A673 (cell line): Measurements from ENCODE around the gene PDCD1. TPM values are rescaled to one million over a fixed set of nuclear protein-coding genes. Genes with fewer than 3 reads are reported as not detected.

ENCODE experiments used
- BruUV-seq: library from RNA; stranded (reverse); fragments of 400-500 nt; replicated peaks from 2 replicates; lab custom pipeline; 2021; lab: Mats Ljungman, UMichigan
- CTCF ChIA-PET: fragments of 300-600 bp; sonication (Branson Sonifier 250); formaldehyde crosslinking; loops from one replicate; lab custom pipeline; 2022; ENCODE audit warnings: antibody characterized with exemption; lab: Charles Lee
- POLR2A ChIA-PET: fragments of 300-600 bp; sonication (Branson Sonifier 250); formaldehyde crosslinking; loops from one replicate; lab custom pipeline; 2022; ENCODE audit warnings: antibody characterized with exemption; ENCODE audit not compliant: low non-redundant PET; lab: Charles Lee
- DNase-seq: peaks from one replicate; pipeline ENCODE4 v3.0.0-alpha.2; 2015; ENCODE audit warnings: low spot score
- H3K27ac ChIP-seq: fragments of 200-600 bp; sonication (generic); 2 replicates; pipeline ENCODE4 v1.5.1; 2016; ENCODE audit warnings: mixed run types, low read depth, mild to moderate bottlenecking, mixed read lengths, antibody characterized with exemption, low read length; ENCODE audit not compliant: poor library complexity, severe bottlenecking
- H3K27me3 ChIP-seq: fragments of 200-600 bp; sonication (generic); replicated peaks from 2 replicates; pipeline ENCODE4 v1.6.1; 2017; ENCODE audit warnings: mixed run types, low read depth, mild to moderate bottlenecking, mixed read lengths, antibody characterized with exemption, low read length; ENCODE audit not compliant: insufficient read depth, poor library complexity
- H3K36me3 ChIP-seq: fragments of 200-600 bp; sonication (generic); 2 replicates; pipeline ENCODE4 v1.6.1; 2016; ENCODE audit warnings: mixed run types, mild to moderate bottlenecking, mixed read lengths, antibody characterized with exemption, low read length; ENCODE audit not compliant: insufficient read depth, poor library complexity, severe bottlenecking
- H3K4me1 ChIP-seq: fragments of 200-600 bp; sonication (generic); 2 replicates; pipeline ENCODE4 v1.6.1; 2017; ENCODE audit warnings: mixed run types, mild to moderate bottlenecking, mixed read lengths, antibody characterized with exemption, low read length; ENCODE audit not compliant: insufficient read depth, poor library complexity, severe bottlenecking
- H3K4me3 ChIP-seq: fragments of 200-600 bp; sonication (generic); 2 replicates; pipeline ENCODE4 v1.5.1; 2016; ENCODE audit warnings: low read depth, mixed run types, mild to moderate bottlenecking, mixed read lengths, low read length; ENCODE audit not compliant: poor library complexity, severe bottlenecking
- H3K9me3 ChIP-seq: fragments of 200-600 bp; sonication (generic); 2 replicates; pipeline ENCODE4 v1.6.1; 2016; ENCODE audit warnings: mixed run types, low read depth, mild to moderate bottlenecking, mixed read lengths, antibody characterized with exemption, low read length; ENCODE audit not compliant: poor library complexity, severe bottlenecking
- EZH2 ChIP-seq: fragments of 200-600 bp; sonication (generic); IDR thresholded peaks from 2 replicates; pipeline ENCODE4 v1.6.1; 2017; ENCODE audit warnings: borderline replicate concordance, low read depth, mild to moderate bottlenecking, mixed read lengths, antibody characterized with exemption, low read length; ENCODE audit not compliant: poor library complexity, severe bottlenecking
- intact Hi-C: fragments of 100-400 bp; cut with micrococcal nuclease; formaldehyde crosslinking; loops from one replicate; pipeline ENCODE4 v1.10.0; 2022; ENCODE audit not compliant: unreplicated experiment
- total RNA-seq: library from RNA; stranded (reverse); gene quantifications from 2 replicates; pipeline ENCODE4 v1.2.3, GENCODE V29; 2021
- TF ChIP-seq, protein P1 (sequence below): fragments of 300-800, 200-600 bp; sonication (generic); conservative IDR thresholded peaks from 2 replicates; pipeline ENCODE4 v1.5.1; 2017; ENCODE audit warnings: low read depth, mild to moderate bottlenecking, antibody characterized with exemption, low read length, moderate library complexity, mixed read lengths

The PDCD1 gene
- total RNA-seq, 1 experiment from 2014 or later = 0.34 TPM

DNA sequence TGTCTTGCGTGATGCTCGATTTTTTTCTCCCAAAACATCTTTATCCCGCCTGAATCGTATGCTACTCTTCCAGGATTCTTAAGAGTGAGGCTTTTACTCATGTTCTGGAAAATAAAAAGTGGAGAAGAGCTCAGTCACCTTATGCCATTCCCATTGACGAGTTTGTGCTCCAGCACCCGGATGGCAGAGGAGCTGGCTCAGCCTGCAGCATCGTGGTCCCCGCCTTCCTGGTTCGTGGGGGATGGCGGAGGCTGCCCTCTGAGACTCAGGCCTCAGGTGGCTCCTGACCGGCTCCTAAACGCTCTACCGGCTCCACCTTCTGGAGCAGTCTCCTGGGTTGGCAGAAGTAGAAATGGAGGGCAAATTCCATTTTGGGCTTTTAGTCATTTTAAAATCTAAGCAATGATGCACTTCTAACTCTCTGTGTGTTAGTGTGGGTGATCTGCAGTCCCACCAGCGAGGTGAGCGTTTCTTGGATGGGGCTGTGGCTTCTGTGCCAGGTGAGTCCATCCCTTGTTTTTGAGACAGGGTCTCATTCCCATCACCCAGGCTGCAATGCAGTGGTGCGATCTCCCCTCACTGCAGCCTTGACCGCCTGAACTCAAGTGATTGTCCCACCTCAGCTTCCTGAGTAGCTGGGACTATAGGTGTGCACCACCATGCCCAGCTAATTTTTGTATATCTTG lies 38.7 kb upstream of the PDCD1 start:
- H3K36me3 ChIP-seq = no peaks in the 10 kb centered on the region
- H3K4me3 ChIP-seq = no peak overlapping the region
- no TSS peak for BruUV-seq
- CTCF ChIA-PET = no interaction called here
- DNase-seq = no peak
- H3K27ac ChIP-seq = no peak overlapping the region
- H3K9me3 ChIP-seq = no peaks in the 10 kb centered on the region
- intact Hi-C loops = no loop called here
- H3K27me3 ChIP-seq = no peaks in the 10 kb centered on the region
- TF ChIP-seq, protein P1, sequence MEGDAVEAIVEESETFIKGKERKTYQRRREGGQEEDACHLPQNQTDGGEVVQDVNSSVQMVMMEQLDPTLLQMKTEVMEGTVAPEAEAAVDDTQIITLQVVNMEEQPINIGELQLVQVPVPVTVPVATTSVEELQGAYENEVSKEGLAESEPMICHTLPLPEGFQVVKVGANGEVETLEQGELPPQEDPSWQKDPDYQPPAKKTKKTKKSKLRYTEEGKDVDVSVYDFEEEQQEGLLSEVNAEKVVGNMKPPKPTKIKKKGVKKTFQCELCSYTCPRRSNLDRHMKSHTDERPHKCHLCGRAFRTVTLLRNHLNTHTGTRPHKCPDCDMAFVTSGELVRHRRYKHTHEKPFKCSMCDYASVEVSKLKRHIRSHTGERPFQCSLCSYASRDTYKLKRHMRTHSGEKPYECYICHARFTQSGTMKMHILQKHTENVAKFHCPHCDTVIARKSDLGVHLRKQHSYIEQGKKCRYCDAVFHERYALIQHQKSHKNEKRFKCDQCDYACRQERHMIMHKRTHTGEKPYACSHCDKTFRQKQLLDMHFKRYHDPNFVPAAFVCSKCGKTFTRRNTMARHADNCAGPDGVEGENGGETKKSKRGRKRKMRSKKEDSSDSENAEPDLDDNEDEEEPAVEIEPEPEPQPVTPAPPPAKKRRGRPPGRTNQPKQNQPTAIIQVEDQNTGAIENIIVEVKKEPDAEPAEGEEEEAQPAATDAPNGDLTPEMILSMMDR = no peak
- TF ChIP-seq EZH2 = no peak
- H3K4me1 ChIP-seq = no peaks in the 10 kb centered on the region
- POLR2A ChIA-PET = no interaction called here

DNA sequence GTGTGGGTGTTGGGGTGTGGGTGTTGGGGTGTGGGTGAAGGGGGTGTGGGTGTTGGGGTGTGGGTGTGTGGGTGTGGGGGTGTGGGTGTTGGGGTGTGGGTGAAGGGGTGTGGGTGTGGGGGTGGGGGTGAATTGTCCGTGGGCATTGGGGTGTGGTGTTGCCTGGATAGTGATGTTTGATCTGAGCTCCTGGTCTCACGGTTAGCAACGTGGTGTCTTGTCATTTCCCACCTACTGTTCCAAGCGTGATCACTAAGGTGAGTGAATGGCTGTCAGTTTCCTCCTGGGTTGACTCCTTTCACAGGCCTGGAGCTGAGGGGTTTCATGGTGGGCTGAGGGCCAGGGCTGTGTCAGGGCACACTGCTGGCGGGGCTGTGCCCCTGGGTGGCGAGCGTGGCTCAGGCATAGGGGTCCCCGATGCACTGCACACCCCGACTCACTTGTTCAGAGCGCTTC lies 38.1 kb upstream of the PDCD1 start:
- H3K4me3 ChIP-seq = no peak overlapping the region
- peaks cover 4% of the 10 kb centered on the region for H3K4me1 ChIP-seq
- no peak for DNase-seq
- TF ChIP-seq, protein P1 = no peak
- no peak for TF ChIP-seq EZH2
- H3K36me3 ChIP-seq = no peaks in the 10 kb centered on the region
- intact Hi-C loops = no loop called here
- no TSS peak for BruUV-seq
- no peaks in the 10 kb centered on the region for H3K9me3 ChIP-seq
- ChIA-PET POLR2A (no interaction called here), CTCF (no interaction called here)
- H3K27ac ChIP-seq = no peak overlapping the region
- H3K27me3 ChIP-seq = no peaks in the 10 kb centered on the region

DNA sequence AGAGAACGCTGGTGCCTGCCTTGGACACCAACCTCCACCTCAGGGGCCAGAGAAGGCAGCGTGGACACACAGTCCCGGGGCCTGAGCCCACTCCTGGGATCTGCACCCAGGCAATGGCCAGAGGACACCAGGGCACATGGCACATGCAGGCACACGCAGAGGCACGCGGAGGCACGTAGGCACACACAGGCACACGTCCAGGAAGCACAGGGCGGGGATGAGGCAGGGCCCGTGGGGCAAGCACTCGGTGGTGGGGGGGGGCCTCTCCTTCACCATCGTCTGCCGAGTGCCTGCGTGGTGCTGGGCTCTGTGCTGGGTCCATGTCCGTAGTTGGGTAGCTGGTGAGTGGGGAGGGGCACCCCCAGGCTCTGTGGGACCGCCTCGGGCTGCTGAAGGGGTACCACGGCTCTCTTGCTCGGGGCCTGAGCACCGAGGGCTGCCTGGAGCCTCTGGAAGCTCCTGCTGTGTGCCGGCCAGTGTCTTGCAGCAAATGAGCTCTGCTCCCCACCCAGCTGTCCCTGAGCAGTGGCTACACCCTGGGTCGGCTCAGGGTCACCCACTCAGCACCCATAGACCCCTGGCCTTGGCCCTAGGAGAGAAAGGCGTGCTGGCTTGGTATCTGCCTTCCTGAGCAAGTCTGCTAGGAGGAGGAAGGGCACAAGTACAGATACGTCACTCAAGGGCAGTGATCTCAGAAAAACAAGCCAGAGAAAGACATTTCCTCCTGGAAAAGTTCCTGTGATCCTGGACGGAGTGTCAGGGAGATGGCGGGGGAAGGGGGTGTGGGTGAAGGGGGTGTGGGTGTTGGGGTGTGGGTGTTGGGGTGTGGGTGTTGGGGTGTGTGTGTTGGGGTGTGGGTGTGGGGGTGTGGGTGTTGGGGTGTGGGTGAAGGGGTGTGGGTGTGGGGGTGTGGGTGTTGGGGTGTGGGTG lies 37.3 kb upstream of the PDCD1 start:
- H3K9me3 ChIP-seq = no peaks in the 10 kb centered on the region
- POLR2A ChIA-PET = no interaction called here
- TF ChIP-seq, protein P1 = no peak
- no peak for TF ChIP-seq EZH2
- no peak for DNase-seq
- H3K27me3 ChIP-seq = no peaks in the 10 kb centered on the region
- intact Hi-C loops = no loop called here
- H3K27ac ChIP-seq = no peak overlapping the region
- no peaks in the 10 kb centered on the region for H3K36me3 ChIP-seq
- peaks cover 6% of the 10 kb centered on the region for H3K4me1 ChIP-seq
- no TSS peak for BruUV-seq
- H3K4me3 ChIP-seq = no peak overlapping the region
- CTCF ChIA-PET = no interaction called here
